ENCODE measurements around the gene TUBB2A.
A peak's percentile ranks its signal among the peaks of the same experiment; 100 is the strongest.
"Not testable (repeated sequence)": the region's sequence is repeated elsewhere in the genome, so short reads cannot be mapped to it uniquely, and the experiment has no call there.

The TUBB2A gene

GRCh38 chr6:3164388-3164787, 7.0 kb upstream of the TUBB2A start:
- TF ChIP-seq ZNF384 (IDR thresholded peaks at IDR 0.05) (no peak), BHLHE40 (IDR thresholded peaks at IDR 0.05; ENCODE audit: borderline replicate concordance) (no peak), HDGF (IDR thresholded peaks at IDR 0.05; ENCODE audit: borderline replicate concordance) (no peak), ARNT (IDR thresholded peaks at IDR 0.05) (no peak), TARDBP (IDR thresholded peaks at IDR 0.05) (no peak), FOXA1 (IDR thresholded peaks at IDR 0.05) (no peak), LEF1 (IDR thresholded peaks at IDR 0.05; ENCODE audit: borderline replicate concordance) (no peak), FOXM1 (IDR thresholded peaks at IDR 0.05; ENCODE audit: borderline replicate concordance) (no peak), CTBP1 (IDR thresholded peaks at IDR 0.05; ENCODE audit: borderline replicate concordance) (no peak), L3MBTL2 (conservative IDR thresholded peaks at IDR 0.05) (no peak)
- no peak for DNase-seq (ENCODE audit: extremely low spot score)
- ChIA-PET POLR2A (interaction anchor here (1.4 kb wide), 1 partner anchor 67 kb away, joined by 3 read pairs; no protein-coding TSS in a partner anchor), CTCF (no interaction called here)

GRCh38 chr6:3163248-3163594, 5.9 kb upstream of the TUBB2A start:
- POLR2A ChIA-PET = interaction anchor here (0.6 to 1.7 kb wide), 11 partner anchors 8 to 175 kb away, joined by 3 to 11 read pairs (median 3); partner anchors contain the start of gene TUBB2B
- CTCF ChIA-PET = interaction anchor here (0.8 to 1.5 kb wide), 2 partner anchors 40 to 99 kb away, joined by 3 to 4 read pairs; no protein-coding TSS in a partner anchor
- no peak for DNase-seq (ENCODE audit: extremely low spot score)
- TF ChIP-seq ZNF384 (IDR thresholded peaks at IDR 0.05) (peak; percentile 81; the same call in 1 of the 2 replicates), TARDBP (IDR thresholded peaks at IDR 0.05) (no peak)

GRCh38 chr6:3162565-3163247, 5.4 kb upstream of the TUBB2A start:
- TF ChIP-seq PKNOX1 (IDR thresholded peaks at IDR 0.05) (no peak), NFRKB (IDR thresholded peaks at IDR 0.05) (no peak), CTBP1 (IDR thresholded peaks at IDR 0.05; ENCODE audit: borderline replicate concordance) (no peak), BHLHE40 (IDR thresholded peaks at IDR 0.05; ENCODE audit: borderline replicate concordance) (no peak), ARNT (IDR thresholded peaks at IDR 0.05) (peak; percentile 71; the same call in 1 of the 2 replicates), FOXK2 (IDR thresholded peaks at IDR 0.05) (no peak), FOXA1 (IDR thresholded peaks at IDR 0.05) (no peak), SP1 (IDR thresholded peaks at IDR 0.05) (no peak), SUZ12 (IDR thresholded peaks at IDR 0.05) (no peak), L3MBTL2 (conservative IDR thresholded peaks at IDR 0.05) (peak; percentile 90)
- DNase-seq (ENCODE audit: extremely low spot score) = peak; percentile 78
- CTCF ChIA-PET = interaction anchor here (0.6 to 1.5 kb wide), 4 partner anchors 23 to 101 kb away, joined by 3 to 5 read pairs (median 4); no protein-coding TSS in a partner anchor
- POLR2A ChIA-PET = interaction anchor here (0.6 to 1.7 kb wide), 17 partner anchors 9 to 174 kb away, joined by 3 to 11 read pairs (median 3); partner anchors contain the start of gene TUBB2B

GRCh38 chr6:3162067-3162497, 4.7 kb upstream of the TUBB2A start:
- CTCF ChIA-PET = interaction anchor here (0.7 to 1.5 kb wide), 3 partner anchors 23 to 90 kb away, joined by 3 to 5 read pairs (median 4); no protein-coding TSS in a partner anchor
- TF ChIP-seq SP1 (IDR thresholded peaks at IDR 0.05) = no peak
- TF ChIP-seq NFRKB (IDR thresholded peaks at IDR 0.05) = no peak
- POLR2A ChIA-PET = interaction anchor here (0.6 to 1.7 kb wide), 12 partner anchors 10 to 173 kb away, joined by 3 to 11 read pairs (median 4); partner anchors contain the start of gene TUBB2B
- no peak for DNase-seq (ENCODE audit: extremely low spot score)

- CTCF ChIA-PET = no interaction called here
- POLR2A ChIA-PET = no interaction called here
- TF ChIP-seq FOXA1 (IDR thresholded peaks at IDR 0.05) (no peak), NFRKB (IDR thresholded peaks at IDR 0.05) (no peak), ELF4 (IDR thresholded peaks at IDR 0.05) (no peak), LEF1 (IDR thresholded peaks at IDR 0.05; ENCODE audit: borderline replicate concordance) (no peak), L3MBTL2 (conservative IDR thresholded peaks at IDR 0.05) (no peak), HDGF (IDR thresholded peaks at IDR 0.05; ENCODE audit: borderline replicate concordance) (no peak), FOXM1 (IDR thresholded peaks at IDR 0.05; ENCODE audit: borderline replicate concordance) (no peak), ARNT (IDR thresholded peaks at IDR 0.05) (no peak), SP1 (IDR thresholded peaks at IDR 0.05) (no peak), FOXK2 (IDR thresholded peaks at IDR 0.05) (no peak), TARDBP (IDR thresholded peaks at IDR 0.05) (no peak), ZNF384 (IDR thresholded peaks at IDR 0.05) (no peak), SUZ12 (IDR thresholded peaks at IDR 0.05) (no peak)
- no peak for DNase-seq (ENCODE audit: extremely low spot score)
Measured at GRCh38 chr6:3159805-3160781, 2.7 kb upstream of the TUBB2A start.

- ChIA-PET POLR2A (interaction anchor here (0.6 to 1.8 kb wide), 13 partner anchors 7 to 96 kb away, joined by 3 to 8 read pairs (median 4); no protein-coding TSS in a partner anchor), CTCF (interaction anchor here (0.6 to 1.4 kb wide), 8 partner anchors 8 to 204 kb away, joined by 3 to 8 read pairs (median 4); no protein-coding TSS in a partner anchor)
- not testable (repeated sequence) for DNase-seq (ENCODE audit: extremely low spot score)
Measured at GRCh38 chr6:3156184-3157130, 887 bp downstream of the TUBB2A start.

GRCh38 chr6:3155416-3155815, 1.9 kb downstream of the TUBB2A start:
- DNase-seq (ENCODE audit: extremely low spot score); POLR2A ChIA-PET: not testable (repeated sequence)
- CTCF ChIA-PET = interaction anchor here (0.6 kb wide), 1 partner anchor 25 kb away, joined by 3 read pairs; no protein-coding TSS in a partner anchor

Data from HEK293T (cell line).